ENCODE data around the gene TASOR. TPM values are rescaled to one million over a fixed set of nuclear protein-coding genes. Genes with fewer than 3 reads are reported as not detected.
A peak's percentile ranks its signal among the peaks of the same experiment; 100 is the strongest.

The TASOR gene
- total RNA-seq, 4 donors from 2014 or later, result 93.7 to 129 (median 103) TPM

DNA sequence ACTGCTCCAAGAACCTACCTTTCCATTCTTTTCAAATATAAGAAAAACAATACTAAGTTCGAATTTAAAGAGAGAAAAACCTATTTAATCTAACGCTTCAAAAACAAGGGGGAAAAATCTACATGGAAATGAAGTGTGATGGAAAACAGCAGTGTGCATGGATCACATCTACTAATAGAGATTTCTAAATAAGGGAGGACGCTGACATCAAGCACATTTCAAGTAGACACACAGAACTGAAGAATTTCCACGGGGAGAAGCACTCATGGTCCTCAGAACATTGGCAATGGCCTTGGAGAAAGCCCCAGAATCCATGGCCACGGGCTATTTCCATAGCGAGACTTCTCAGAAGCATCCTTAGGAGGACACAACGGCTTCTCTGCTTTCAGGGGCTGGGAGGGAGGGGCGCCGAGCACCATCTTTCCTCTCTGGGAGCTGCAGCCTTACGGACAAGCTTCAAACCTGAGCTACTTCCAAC is 1.0 kb downstream of the TASOR start:
- DNase-seq, result no peak
- TF ChIP-seq CTCF (IDR thresholded peaks at IDR 0.05), result no peak
- TF ChIP-seq POLR2A (IDR thresholded peaks at IDR 0.05), result no peak
- 17 to 20% methylated on average over 8 to 10 of the region's 10 CpGs for WGBS, 2 donors
- Histone ChIP-seq H3K27me3 (no peaks in the 10 kb centered on the region), H3K36me3 (no peaks in the 10 kb centered on the region), H3K4me1 (peaks cover 19 to 30% of the 10 kb centered on the region in 2 donors), H3K4me3 (replicated peaks in 1 of 3) (peak overlapping the region; percentile 77 to 91 (median 81)), H3K9me3 (no peaks in the 10 kb centered on the region), H3K27ac (peak overlapping the region; percentile 99)
- intact Hi-C loops (cut with DNase I), result no loop called here

GRCh38 chr3:56680054-56680580 is 2.9 kb downstream of the TASOR start:
- no peaks in the 10 kb centered on the region for H3K27me3 ChIP-seq
- H3K4me1 ChIP-seq, result peaks cover 25 to 42% of the 10 kb centered on the region in 2 donors
- no peak overlapping the region for H3K4me3 ChIP-seq (replicated peaks in 1 of 3)
- intact Hi-C loops (cut with DNase I), result no loop called here
- TF ChIP-seq POLR2A (IDR thresholded peaks at IDR 0.05) (no peak), CTCF (IDR thresholded peaks at IDR 0.05) (no peak)
- H3K9me3 ChIP-seq, result no peaks in the 10 kb centered on the region
- H3K36me3 ChIP-seq, result no peaks in the 10 kb centered on the region
- DNase-seq, result no peak
- H3K27ac ChIP-seq, result no peak overlapping the region

DNA sequence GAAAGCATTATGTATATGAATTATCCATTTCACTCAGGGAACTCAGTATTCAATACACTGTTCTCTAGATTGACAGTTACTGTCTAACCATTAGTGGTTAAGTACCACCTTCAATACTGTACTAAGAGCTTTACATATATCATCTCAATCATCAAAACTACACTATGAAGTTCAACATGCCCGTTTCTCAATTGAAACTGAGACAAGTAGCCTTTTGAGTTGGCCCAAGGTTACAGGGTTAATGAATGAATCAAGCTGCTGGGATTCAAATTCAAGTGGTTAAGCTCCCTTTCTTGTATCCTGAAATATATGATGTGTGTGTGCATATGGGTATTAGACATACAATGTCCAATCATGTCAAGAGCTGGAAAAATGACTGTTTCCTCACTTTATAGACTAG is 5.8 kb downstream of the TASOR start:
- Histone ChIP-seq H3K4me1 (peaks cover 25 to 42% of the 10 kb centered on the region in 2 donors), H3K9me3 (no peaks in the 10 kb centered on the region), H3K4me3 (replicated peaks in 1 of 3) (no peak overlapping the region), H3K27me3 (no peaks in the 10 kb centered on the region), H3K27ac (no peak overlapping the region), H3K36me3 (peaks cover 0 to 5% of the 10 kb centered on the region in 2 donors)
- intact Hi-C loops (cut with DNase I), result no loop called here
- TF ChIP-seq CTCF (IDR thresholded peaks at IDR 0.05) (no peak), POLR2A (IDR thresholded peaks at IDR 0.05) (no peak)
- 72 to 75% methylated on average over 1 of the region's 1 CpG for WGBS, 2 donors
- DNase-seq, result no peak

DNA sequence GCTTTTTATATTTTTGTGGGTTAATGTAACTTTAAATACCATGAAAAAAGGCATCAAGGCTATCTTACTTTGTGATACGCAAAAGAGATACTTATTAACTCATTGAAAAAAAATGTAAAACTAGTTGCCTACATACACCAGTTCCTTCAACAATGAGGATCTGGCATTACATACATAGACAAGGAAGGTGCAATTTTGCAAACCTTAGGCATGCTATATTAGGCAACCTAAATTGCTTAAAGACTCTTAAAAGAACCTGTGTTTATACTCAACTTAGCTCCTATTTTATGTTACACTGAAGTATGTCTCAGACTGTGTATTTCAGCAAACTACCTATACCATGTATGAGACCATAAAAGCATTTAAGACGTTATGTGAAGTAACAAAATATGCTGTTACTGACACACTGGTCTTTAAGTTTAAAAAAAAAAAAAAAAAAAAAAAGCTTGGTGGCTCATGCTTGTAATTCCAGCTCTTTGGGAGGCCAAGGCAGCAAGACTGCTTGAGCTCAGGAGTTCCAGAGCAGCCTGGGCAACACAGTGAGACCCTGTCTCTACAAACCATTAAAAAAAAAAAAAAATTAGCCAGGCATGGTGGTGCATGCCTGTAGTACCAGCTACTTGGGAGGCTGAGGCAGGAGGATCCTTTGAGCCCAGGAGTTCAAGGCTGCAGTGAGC is 9.1 kb downstream of the TASOR start:
- peaks cover 6 to 12% of the 10 kb centered on the region in 2 donors for H3K4me1 ChIP-seq
- H3K27me3 ChIP-seq, result no peaks in the 10 kb centered on the region
- DNase-seq, result no peak
- intact Hi-C loops (cut with DNase I), result no loop called here
- no peak overlapping the region for H3K27ac ChIP-seq
- no peak overlapping the region for H3K4me3 ChIP-seq (replicated peaks in 1 of 3)
- no peaks in the 10 kb centered on the region for H3K9me3 ChIP-seq
- 91 to 97% methylated on average over 2 of the region's 2 CpGs for WGBS, 2 donors
- TF ChIP-seq POLR2A (IDR thresholded peaks at IDR 0.05) (no peak), CTCF (IDR thresholded peaks at IDR 0.05) (no peak)
- H3K36me3 ChIP-seq, result peaks cover 12 to 15% of the 10 kb centered on the region in 2 donors

DNA sequence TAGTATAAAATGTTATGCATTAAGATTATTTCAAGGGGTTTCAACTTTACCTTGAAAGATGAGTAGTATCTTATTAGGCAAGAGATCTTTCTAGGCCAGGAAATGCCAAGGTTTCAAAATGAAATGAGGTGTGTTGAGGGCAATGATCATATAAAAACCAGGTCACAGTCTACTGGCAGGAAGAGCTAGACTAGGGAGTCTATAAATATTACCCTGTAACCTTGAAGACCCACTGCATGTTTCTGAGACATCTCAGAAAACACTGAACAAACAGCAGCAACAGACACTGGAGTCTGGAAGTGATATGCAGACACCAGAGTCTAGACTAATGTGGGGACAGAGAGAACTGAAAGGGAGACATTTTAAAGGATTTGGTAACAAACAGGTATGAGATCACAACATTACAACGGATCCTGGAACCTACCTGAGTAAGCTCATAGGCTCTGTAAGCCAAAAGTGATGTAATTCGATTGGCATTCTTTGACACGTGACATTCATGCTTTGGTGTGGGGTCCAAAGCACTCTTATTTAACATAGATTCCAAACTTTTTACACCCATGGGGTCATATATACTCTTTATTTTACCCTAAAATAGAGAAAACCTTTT is 15.0 kb downstream of the TASOR start:
- no peak for DNase-seq
- intact Hi-C loops (cut with DNase I), result no loop called here
- Histone ChIP-seq H3K27me3 (no peaks in the 10 kb centered on the region), H3K4me1 (no peaks in the 10 kb centered on the region), H3K4me3 (replicated peaks in 1 of 3) (no peak overlapping the region), H3K27ac (no peak overlapping the region), H3K9me3 (no peaks in the 10 kb centered on the region), H3K36me3 (peaks cover 37 to 42% of the 10 kb centered on the region in 2 donors)
- WGBS, 2 donors, result 81 to 88% methylated on average over 3 of the region's 3 CpGs
- TF ChIP-seq CTCF (IDR thresholded peaks at IDR 0.05), result no peak
- no peak for TF ChIP-seq POLR2A (IDR thresholded peaks at IDR 0.05)

All from thyroid gland (tissue), 4 donors.